Colon (tissue), 2 donors: ENCODE measurements around the gene SH3RF3.

ENCODE experiments used
- FAIRE-seq: peaks from 2 replicates; lab custom pipeline; 2012; peaks lifted over from hg19 to GRCh38; lab: Jason Lieb, UNC
- donor health status: control.
- donor health status: control.

SH3RF3 gene

DNA sequence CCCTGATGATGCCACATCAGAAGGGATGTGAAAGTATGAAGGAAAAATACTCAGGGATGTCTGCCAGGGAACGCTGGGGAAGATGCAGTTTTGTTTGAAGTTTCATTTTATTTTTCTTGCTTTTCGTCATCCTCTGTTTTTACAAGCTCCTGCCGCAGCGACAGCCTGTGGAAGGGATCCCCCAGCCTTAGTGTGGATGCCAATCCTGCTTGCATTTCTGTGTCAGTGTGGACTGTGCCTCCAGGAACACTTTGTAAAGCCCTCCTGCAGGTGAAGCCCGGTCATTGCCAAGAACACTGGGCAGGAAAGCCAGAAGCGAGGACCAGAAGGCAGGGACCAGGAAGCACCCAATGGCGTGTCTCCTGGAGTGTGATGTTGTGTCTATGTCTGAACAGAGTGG is 250.5 kb downstream of the SH3RF3 start:
- FAIRE-seq = no peak

DNA sequence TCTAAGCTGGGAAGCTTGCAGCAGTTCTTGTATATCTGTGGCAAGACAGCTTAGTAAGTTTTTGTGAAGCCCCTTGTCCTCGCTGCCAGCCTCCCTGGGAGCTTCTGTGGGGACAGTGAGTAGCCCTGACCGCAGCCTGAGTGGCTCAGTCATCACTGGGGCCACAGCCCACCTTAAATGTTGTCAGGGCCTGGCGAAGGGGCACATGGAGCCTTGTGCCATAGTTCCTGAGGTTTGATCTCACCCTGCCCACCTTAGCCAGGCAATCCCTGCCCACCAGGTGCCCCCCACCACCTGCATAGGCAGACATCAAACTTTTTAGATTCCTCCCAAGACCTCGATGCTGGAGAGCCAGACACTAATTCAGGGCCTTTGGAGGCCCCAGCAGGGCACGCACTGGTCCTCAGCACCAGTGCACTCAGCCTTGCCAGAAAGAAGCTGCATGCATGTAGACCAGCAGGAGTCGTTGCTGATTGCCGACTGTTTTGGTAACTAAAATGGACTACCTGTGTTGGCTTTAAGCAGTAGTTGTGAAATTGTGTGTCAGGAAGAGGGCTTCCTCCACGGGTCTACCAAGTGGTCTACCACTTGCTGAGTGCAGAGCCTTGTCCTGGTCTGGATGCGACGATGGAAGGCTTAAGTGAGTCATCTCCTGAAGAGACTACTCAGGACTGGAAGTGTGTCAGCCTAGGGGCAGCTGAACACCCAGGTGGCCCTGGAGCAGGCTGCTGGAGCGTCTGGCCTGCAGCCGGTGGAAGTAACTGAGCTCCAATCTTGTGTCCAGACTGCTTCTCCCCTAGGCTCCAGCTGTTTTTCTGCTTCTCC is 251.7 kb downstream of the SH3RF3 start:
- no peak for FAIRE-seq

DNA sequence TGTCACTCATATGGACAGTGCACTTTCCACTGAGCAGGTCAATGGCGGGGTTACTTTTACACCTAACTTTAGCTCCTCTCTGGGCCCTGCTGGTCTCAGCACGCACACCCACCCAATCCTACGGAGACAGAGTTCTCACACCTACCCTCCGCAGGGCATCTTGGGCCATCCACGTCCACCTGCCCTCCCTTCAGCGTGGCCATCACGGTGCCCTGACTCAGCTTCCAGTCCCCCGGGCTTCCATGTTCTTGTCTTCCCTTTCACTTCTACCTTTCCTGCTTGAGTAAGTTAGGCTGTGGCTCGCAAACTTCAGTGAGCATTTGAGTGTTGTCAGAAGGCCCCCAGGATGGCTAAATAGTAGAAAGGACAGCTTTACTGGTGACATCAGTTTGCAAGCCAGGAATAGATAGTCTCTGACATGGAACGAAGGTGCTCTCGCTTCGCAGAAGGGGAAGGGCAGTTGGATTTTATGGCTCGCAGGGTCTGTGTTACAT is 252.4 kb downstream of the SH3RF3 start:
- no peak for FAIRE-seq

DNA sequence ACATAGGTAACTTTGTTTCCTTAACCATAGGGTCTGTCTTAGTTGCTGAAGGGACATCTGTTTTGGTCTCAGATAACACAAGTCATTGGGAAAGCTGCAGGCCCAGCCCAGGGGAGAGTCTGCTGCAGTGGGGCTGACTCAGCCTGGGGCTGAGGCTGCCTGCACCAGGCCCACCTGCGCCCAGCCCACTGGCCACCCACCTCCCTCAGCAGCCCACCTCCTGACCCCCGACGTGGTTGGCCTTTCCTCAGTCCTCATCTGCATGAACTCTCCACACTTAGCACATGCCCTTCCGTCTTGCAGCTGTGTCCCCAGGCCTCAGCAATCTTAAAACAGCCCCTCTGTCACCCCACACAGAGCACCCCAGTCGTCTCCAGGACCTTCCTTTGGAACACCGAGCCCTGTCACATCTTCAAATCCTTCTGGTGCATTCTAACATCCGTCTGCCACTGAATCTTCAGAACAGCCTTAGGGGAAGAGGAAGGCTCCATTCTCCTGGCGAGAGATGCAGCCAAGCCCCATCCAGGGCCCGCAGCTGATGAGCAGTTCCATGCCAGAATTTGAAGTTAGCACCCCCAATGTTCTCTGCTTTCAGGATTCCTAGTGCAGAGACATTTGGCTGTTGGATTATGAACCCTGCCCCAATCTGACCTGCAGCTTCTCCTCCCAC is 253.4 kb downstream of the SH3RF3 start:
- FAIRE-seq = no peak

DNA sequence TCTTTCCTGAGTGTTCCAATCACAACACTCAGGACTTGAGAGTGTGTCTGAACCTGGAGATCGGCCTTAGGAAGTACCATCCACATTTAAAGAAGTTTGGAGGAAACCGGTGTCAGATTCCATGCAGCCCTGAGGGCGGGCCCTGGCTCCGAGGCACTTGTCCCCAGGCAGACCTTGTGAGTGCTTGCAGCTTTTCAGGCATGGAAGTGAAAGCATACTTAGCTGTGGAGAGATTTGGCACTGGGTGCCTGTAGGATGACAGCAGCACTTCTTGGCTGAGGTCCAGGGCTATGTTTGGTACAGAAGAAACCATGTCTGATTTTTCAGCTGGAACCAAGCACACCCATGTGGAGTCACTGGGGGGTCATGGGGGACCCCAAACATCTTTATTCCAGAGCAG is 253.9 kb downstream of the SH3RF3 start:
- no peak for FAIRE-seq

DNA sequence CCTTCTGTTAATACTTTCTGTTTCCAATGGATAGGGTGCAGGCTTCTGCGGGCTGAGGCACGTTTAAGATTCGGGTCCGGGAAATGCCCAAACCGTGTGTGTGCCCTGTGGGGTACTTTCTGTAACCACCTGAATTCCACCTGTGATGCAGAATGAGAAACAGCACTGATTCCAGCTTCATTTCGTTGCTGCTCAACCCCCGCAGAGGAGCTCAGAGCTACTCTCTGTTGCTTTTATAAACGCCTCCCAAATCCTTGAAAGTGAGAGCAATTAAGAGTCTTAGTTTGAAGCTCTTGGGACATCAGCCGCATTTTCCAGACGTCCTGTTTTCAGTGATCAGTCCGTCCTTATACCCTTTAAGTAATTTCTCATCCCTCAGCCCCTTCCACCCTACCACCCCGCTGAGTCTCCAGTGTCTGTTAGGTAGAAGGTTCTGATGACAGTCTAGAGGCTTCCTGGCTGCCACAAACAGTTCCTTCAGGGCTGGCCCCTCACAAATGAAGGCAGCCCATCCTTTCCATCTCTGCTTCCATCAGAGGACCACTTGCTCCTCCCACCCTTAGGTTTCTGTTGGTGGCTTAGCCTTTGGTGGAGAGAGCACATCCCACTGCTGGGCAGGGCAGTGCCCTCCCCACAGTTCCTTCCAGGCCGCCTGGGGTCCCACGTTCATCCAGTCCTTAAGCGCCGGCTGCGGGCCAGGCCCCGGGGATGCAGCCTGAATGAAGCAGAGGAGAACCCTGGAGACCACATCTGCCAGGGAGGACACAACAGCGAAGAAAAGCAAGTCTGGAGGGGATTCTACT is 254.7 kb downstream of the SH3RF3 start:
- FAIRE-seq = no peak

DNA sequence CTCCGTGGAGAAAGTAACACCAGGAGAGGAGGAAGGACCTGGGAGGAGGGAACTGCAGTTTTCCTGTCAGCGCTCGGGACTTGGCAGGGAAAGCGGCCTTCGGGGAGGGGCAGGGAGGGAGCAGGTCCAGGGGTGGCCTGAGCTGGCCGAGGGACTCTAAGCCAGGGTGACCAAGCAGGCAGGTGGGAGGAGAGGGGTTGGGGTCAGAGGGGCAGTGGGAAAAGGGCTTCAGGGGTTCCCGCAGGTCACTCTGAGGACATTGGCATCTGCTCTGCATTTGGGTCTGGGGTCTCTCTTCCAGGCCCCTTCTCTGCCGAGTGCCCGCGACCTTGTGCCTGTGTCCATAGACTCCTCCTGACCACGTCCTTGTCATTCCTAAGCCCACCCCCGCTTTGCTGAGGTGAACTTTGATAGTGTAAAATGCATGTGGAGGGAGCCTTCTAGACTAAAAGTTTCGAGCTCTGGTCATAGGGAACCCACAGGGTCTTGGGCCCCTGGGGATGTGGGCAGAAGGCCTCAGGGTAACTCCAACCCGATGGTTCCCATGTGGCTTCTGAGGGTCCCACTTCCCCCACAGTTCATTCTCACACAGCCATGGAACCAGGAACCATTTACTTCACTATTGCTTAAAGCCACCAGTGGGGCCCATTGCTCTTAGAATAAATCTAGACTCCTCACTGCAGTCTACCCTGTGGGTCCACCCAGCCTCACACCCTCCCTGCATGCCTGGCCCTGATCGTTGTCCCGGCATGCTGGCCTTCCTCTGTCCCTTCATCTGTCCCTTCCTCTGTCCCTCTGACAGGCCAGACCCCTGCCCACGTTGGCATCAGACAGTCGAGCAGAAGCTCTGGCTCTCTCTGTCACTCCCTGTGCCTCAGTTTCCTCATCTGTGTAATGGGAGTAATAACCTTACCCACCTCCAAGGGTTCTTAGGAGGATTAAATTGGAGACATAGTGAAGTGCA is 255.6 kb downstream of the SH3RF3 start:
- FAIRE-seq = no peak

DNA sequence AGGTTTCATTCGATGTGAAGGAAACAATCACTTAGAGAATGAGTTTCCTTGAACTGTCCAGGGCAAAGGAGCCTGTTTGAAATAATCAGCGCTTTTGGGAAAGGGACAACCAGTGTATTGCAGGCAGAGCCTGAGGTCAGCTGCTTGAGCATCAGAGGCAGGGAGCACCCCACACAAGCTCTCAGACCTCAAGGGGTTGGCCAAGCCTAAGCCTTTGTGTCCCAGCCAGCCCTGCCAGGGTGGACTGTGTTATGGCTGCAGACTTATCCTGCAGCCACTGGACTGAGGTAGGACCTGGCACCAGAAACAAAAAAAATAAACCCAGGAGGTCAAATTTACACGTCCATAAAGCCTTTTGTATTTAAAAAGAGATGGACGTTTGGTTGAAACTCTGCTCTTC is 256.5 kb downstream of the SH3RF3 start:
- no peak for FAIRE-seq

DNA sequence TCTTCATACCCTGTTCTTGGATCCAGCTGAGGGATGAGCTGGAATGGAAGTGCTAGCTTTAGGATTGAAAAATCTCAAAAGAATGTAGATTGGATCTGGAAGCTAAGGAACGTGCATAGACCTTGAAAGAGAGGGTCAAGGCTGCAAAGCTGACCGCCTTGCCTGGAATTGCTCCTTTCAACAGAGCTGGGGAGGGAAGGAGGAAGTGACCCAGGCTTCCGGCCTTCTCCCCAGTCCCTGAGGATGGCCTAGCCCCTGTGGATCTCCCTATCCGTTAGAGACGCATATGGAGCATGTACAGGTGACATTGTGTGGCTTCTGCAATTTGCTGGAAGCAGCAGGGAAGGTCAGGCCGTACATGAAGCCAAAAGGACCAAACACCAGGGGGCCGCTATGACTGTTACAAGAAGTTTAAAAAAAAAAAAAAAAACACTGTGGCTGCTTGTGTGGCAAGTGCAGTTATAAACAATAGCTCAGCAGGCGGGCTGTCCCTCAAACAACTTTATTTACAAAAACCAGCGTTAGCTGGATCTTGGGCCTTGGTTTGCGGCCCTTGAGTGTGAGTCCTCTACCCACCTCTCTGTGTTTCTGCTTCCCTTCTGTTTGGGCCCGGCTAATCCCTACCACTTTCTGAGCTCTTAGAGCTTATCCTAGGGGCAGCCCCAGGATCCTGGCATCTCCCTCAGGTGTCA is 257.1 kb downstream of the SH3RF3 start:
- no peak for FAIRE-seq

DNA sequence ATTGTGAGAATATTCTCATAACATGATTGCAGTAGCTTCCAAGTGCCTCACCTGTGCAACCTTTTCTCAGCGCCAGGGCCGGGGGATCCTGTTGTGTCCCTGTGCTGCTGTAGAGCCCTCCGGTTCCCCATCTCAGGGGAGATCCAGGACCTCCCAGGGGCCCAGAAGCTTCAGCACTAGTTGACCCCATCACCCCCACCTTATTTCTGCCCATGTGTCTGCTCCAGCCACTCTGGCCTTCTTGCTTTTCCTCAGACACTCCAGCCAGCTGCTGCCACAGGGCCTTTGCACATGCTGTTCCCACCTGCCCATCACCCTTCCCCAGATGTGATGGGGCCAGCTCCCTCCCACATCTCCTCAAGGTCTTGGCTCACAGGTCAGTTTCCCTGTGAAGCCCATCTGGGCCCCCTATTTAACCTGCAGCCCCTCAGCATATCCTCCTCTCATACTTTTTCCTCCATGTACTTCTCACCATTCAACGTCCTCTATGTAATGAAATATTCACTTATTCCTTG is 258.3 kb downstream of the SH3RF3 start:
- no peak for FAIRE-seq

DNA sequence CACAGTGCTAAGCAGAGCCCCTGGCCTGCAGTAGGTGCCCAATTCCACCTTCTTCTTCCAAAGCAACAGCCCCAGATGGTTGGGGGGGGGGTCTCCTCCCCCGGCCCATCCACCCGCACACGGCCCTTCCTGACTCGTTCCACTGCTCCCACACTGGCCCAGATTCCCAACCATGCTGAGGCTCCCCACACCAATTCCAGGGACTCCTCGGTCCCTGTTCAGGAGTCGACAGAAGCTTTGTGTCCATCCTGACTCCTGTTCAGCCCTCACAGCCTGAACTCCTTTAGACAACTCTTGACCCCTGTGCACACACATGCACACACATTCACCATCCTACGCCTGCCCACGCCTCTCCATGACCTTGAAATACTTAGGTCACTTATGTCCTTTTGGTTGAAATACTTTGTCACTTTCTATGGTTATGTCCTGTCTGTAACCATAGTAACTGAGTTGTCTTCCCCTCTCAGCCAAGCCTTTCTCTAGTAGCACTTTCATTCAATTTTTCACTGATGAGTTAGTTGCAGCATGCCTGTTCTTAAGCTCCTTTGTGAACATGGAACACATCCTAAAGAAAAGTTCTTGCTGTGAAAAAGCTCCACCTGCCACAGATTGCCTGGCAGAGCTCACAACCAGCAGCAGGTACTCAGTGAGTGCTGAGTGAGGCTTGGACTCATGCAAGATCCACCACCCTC is 258.9 kb downstream of the SH3RF3 start:
- FAIRE-seq = no peak

DNA sequence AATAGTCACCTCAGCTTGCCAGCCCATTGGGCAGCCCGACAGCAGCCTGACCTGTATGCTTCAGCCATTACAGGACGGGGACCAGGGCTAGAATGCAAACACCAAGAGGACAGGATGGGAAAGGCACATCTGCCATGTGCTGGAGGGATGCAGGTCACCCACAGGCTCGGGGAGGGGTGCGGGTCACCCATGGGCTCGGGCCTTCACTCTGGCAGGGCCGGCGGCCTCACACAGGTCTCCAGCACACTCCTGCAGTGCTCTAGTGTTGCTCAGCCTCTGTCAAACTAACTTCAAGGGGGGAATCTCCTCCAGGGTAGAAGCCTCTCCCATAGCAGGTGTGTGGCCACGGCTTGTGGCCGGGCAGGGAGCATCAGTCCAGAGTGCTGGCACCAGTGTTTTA is 262.2 kb downstream of the SH3RF3 start:
- FAIRE-seq = no peak

DNA sequence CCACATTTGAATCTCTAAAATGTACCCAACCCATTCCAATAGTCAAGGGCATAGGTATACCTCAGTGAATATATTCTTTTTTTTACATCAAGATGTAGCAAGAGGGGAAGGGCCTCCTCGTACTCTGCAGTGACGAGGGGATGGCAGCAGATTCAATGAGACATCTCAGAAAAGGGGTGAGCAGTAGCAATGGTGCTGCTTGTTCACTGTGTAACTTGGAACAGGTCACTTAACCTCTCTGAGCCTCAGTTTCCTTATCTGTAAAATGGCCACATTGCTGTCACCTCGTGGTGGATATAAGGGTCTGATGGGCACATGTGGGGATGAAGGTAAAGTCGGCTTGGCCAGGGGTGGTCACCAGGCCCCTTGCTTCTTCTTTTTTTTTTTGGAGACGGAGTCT is 263.1 kb downstream of the SH3RF3 start:
- no peak for FAIRE-seq

DNA sequence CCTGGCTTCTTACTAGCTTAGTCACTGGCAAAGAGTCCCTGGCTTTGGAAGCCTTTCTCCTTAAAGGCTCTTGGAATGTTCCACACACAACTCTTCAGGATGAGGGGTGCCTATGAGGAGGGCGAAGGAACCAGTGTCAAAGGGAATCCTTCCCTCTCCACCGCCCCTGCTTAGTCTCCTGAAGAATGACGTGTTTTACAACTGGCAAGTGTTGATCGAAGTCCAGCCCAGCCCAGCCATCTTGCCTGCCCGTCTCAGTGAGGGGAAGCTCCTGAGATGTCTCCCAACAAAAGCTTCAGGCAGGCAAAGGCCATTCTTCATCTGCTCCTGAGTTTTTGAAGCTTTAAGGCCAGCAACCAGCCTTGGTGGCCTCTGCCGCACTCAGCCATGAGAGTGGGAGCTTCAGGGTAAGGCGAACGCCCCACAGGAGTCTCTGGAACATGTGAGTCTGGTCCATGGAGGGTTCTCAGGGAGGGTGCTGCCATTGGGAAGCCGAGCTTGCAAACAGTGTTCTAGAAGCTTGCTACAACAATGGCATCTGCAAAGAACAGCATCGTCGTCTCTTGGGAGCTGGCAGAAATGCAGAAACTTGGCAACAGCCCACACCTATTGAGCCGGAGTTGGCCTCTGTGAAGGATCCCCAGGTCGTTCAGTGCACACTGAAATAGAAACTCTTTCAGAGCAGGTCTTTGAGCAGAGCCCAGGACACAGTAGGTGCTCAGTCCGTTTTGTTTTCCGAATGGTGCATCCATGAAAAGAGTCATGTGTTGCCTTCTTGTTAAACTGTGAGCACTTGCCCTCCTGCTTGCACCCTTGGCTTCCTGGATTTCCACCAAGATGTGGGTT is 264.0 kb downstream of the SH3RF3 start:
- FAIRE-seq = no peak

DNA sequence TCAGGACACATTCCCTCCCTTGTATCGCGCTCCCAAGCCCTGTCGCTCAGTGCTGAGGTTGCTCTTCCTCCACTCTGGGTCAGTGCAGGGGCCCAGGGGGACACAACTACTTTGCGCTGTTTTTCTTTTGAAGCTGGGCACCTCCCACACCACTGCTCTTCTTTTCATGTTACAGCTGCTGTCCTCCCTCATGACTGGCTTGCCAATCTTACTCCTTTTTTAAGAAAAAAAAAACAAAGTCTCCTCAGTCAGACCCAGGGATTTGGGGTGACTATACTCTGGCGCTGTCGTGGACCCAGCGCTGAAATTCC is 264.6 kb downstream of the SH3RF3 start:
- no peak for FAIRE-seq

DNA sequence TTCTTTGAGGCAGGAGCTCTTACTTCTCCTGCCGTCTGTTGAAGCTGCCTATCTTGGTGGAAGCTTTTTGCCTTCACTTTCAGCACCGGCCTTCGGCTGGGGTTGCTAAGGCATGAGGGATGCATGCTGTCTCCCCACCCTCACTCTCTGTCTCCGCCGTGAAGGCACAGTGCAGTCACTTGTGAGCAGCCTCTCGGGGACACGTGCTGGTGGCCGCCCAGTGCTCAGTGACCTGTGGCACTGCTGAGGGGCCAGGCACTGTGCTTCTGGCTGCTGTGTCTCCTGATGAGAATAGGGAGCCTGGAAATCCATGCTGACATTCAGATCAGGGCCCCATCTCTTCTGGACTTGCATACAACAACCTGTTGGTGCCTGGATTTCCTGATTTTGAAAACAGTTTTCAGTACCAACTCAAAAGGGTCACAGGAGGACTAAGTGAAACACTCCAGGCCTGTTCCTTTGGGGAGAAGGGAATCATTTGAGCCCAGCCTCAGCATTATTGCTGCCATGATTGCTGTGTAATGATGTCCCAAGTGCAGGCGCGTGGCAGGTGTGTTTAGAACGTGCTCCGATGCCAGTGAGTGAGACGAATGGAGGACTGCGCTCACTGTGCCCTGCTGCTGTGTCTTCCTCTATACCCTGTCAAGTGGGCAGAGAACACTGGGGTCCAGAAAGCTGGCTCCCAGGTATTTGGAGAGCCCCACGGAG is 266.6 kb downstream of the SH3RF3 start:
- no peak for FAIRE-seq

DNA sequence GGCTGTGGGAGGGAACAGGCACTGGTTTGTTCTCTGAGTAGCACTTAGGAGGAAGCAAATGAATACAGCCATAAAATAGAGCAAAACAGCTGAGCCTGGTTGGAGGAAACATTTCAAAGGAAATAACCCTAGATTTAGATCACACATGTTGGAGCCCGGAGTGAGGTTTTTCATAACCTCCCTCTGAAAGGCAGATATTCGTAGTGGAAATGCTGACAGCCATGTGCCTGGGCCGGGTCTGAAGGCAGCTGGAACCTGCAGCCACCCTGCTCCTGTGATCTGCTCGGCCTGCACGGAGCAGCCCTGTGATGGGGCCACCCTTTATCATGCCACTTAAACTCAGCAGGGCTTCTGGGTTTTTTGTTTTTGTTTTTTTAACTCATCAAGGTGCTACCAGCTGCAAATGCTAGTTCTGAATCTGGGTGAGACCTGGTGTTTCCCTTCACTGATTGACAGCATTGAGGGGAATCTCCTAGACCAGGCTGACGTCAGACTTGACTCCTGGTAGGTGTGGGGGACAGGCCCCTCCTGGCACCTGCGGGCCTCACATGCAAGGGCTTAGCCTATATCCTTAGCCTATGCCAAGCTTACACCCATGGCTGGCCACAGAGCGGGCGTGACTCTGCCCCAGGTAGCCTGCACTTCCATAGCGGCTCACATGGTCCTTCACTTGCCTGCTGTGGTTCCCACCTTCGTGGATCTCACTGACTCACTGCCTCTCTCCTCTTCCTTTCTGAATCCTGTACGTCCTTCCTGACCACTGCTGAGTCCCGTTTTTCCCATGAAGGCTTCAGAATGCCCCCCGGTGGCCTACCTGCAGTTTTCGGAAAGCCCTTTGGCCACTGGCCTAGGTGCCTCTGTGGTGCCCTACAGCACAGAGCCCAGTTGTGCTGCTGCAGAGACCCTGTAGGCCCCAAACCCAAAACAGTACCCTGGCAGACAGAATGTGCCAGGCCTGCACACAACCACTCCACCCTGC is 267.5 kb downstream of the SH3RF3 start:
- FAIRE-seq = no peak

DNA sequence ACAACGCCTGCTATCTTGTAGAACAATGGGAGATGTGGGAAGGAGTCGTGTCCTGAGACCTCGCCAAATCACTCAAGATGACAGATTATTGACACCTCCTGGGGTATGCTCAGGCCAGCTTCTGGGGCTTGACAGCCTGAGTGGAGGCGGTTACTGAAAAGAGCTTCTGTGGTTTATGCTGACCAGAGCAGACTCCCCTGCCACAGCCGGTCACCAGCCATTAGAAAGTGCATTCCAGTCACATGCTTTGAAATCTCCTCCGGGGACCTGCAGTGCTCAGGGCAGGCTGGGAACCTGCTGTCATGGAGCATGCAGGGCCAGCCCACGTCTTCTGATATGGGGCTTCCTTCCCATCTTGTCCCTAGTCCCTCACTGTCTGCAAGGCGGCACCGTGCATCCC is 268.9 kb downstream of the SH3RF3 start:
- FAIRE-seq = no peak
